B cell (primary cell): ENCODE measurements around the gene FYN.

Experiments
- EZH2 ChIP-seq: IDR thresholded peaks from 2 replicates; pipeline ENCODE4 v1.6.1; 2012; ENCODE audit warnings: borderline replicate concordance, low read depth, mild to moderate bottlenecking, moderate library complexity, low read length; ENCODE audit not compliant: insufficient read depth, poor library complexity, severe bottlenecking
- TF ChIP-seq, protein P1 (sequence below): fragments of 200-600 bp; IDR thresholded peaks from one replicate; pipeline ENCODE4 v1.8.0; 2022; ENCODE audit warnings: antibody characterized with exemption, mild to moderate bottlenecking

DNA sequence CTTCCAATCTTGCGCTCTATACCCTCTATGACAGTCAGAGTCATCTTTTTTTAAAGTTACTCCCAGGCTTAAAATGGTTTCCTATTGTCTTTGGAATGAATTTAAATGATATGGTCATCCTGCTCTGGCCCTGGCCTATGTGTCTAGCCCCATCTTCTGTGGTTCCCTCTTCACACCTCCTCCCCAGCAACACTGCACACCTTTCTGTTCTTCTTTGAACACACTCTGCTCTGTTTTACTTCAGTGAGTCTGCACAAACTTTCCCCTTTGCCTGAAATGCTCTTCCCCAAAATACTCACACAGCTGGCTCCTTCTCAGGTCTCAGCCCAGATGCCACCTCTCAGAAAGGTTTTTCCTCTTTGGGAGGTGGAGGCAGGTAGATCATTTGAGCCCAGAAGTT lies 132.7 kb downstream of the FYN start:
- TF ChIP-seq, protein P1, sequence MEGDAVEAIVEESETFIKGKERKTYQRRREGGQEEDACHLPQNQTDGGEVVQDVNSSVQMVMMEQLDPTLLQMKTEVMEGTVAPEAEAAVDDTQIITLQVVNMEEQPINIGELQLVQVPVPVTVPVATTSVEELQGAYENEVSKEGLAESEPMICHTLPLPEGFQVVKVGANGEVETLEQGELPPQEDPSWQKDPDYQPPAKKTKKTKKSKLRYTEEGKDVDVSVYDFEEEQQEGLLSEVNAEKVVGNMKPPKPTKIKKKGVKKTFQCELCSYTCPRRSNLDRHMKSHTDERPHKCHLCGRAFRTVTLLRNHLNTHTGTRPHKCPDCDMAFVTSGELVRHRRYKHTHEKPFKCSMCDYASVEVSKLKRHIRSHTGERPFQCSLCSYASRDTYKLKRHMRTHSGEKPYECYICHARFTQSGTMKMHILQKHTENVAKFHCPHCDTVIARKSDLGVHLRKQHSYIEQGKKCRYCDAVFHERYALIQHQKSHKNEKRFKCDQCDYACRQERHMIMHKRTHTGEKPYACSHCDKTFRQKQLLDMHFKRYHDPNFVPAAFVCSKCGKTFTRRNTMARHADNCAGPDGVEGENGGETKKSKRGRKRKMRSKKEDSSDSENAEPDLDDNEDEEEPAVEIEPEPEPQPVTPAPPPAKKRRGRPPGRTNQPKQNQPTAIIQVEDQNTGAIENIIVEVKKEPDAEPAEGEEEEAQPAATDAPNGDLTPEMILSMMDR = no peak
- no peak for TF ChIP-seq EZH2
